Measurements from ENCODE around the gene TNNC1. TPM values are rescaled to one million over a fixed set of nuclear protein-coding genes. Genes with fewer than 3 reads are reported as not detected.

TNNC1 gene
- total RNA-seq, 8 experiments from 2014 or later: 0.54 to 22.5 (median 1.2) TPM

Other genes with a start within 250 kb of the TNNC1 start
- under 1 TPM in 6 of 8 experiments, not detected in 2; 0.08 to 0.29 (median 0.17) TPM for gene TLR9, start 228.4 kb downstream of the TNNC1 start, total RNA-seq
- 10 to 100 TPM; 19.8 to 49.3 (median 30.3) TPM for gene TWF2, start 214.9 kb downstream of the TNNC1 start, total RNA-seq
- gene PPM1M, start 208.3 kb downstream of the TNNC1 start, total RNA-seq: 10 to 100 TPM in 2 of 8 experiments, 1 to 10 TPM in 6; 2.6 to 20.8 (median 7.4) TPM
- gene WDR82, start 175.4 kb downstream of the TNNC1 start, total RNA-seq: 100 to 1,000 TPM in 2 of 8 experiments, 10 to 100 TPM in 6; 48.6 to 104 (median 82.4) TPM
- gene GLYCTK, start 166.2 kb downstream of the TNNC1 start, total RNA-seq: 10 to 100 TPM in 5 of 8 experiments, 1 to 10 TPM in 3; 4.3 to 15.6 (median 12.3) TPM
- 1 to 10 TPM; 1.1 to 5.9 (median 3.1) TPM for gene DNAH1, start 137.7 kb downstream of the TNNC1 start, total RNA-seq
- gene BAP1, start 44.0 kb downstream of the TNNC1 start, total RNA-seq: 10 to 100 TPM; 36.6 to 76.7 (median 59.2) TPM
- gene PHF7, start 43.4 kb downstream of the TNNC1 start, total RNA-seq: 10 to 100 TPM in 3 of 8 experiments, 1 to 10 TPM in 5; 5.5 to 14.0 (median 9.0) TPM
- gene SEMA3G, start 8.9 kb downstream of the TNNC1 start, total RNA-seq: under 1 TPM; 0.05 to 0.91 (median 0.19) TPM
- gene NISCH, start 1.6 kb upstream of the TNNC1 start, total RNA-seq: 100 to 1,000 TPM in 1 of 8 experiments, 10 to 100 TPM in 7; 54.4 to 134 (median 80.6) TPM
- gene STAB1, start 41.3 kb upstream of the TNNC1 start, total RNA-seq: 1 to 10 TPM in 2 of 8 experiments, under 1 TPM in 6; 0.11 to 2.0 (median 0.41) TPM
- 100 to 1,000 TPM in 3 of 8 experiments, 10 to 100 TPM in 5; 13.3 to 156 (median 91.7) TPM for gene NT5DC2, start 79.8 kb upstream of the TNNC1 start, total RNA-seq
- 100 to 1,000 TPM in 1 of 8 experiments, 10 to 100 TPM in 7; 38.6 to 102 (median 65.6) TPM for gene UQCC5, start 82.6 kb upstream of the TNNC1 start, total RNA-seq
- gene PBRM1, start 231.9 kb upstream of the TNNC1 start, total RNA-seq: 100 to 1,000 TPM in 1 of 8 experiments, 10 to 100 TPM in 7; 27.2 to 100 (median 66.9) TPM
- 100 to 1,000 TPM in 6 of 8 experiments, 10 to 100 TPM in 2; 75.6 to 219 (median 110) TPM for gene GNL3, start 232.0 kb upstream of the TNNC1 start, total RNA-seq